Cortex of kidney (tissue), 1 donor: ENCODE results near the gene UMAD1.
"Not testable (repeated sequence)": the region's sequence is repeated elsewhere in the genome, so short reads cannot be mapped to it uniquely, and the experiment has no call there.

Experiments
- DNase-seq: peaks from one replicate; lab custom pipeline; 2025; lab: John Stamatoyannopoulos, UW

Gene UMAD1

DNA sequence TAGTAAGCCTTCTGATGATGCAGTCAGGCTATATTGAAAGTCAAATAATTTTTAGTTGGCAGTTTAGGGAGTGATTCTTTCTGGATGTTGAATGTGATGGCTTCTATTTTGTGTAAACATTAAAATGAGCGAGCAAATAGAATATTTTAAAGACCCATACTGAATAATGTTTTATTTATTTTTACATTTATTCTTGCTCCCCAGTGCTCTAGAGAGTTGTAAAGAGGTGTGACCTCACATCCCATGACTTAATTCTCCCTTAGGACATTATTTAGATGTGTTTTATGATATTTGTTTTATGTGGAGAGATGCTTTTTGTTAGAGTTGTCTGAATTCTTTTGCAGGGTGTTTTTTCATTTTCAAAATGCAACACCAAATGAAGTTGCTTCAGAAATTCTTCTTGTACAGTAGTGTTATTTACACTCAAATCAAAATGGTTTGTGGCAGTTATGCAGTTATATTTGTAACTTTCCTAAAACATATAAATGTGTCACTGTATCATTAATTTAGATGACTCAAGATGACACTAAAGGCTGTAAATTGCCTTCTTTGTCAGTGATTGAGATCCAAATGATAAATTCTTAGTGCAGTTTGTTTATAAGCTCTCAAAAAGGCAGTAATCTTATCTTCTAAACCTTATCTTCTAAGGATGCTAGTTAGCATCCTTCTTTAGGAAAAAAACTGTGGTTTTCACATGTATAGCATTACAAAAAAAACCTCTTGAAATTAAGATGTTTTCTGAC lies 12.4 kb downstream of the UMAD1 start:
- no peak for DNase-seq

DNA sequence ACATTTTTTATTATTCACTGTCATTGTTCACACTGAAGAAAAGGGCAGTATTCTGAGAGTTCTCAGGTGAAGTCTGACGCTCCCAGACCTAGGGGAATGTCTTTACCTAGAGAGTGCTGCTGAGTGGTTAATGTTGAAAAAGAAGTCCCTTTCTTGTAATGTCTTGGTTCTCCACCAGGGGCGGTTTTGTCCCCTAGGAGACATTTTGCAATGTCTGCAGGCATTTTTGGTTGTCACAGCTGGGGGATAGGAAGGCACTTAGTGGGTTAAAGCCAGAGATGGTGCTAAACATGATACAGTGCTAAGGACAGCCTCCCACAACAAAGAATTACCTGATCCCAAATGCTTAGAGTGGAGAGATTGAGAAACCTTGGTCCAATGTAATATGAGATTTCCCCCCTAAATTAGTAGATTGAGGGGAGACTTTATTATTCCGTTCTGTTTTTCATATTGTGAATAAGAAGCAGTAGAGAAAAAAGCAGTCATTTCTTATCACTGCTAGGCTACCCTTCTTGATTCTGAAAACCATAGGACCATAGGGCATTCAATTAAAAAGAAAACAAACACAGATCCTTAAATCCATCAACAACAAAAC lies 13.1 kb downstream of the UMAD1 start:
- no peak for DNase-seq

DNA sequence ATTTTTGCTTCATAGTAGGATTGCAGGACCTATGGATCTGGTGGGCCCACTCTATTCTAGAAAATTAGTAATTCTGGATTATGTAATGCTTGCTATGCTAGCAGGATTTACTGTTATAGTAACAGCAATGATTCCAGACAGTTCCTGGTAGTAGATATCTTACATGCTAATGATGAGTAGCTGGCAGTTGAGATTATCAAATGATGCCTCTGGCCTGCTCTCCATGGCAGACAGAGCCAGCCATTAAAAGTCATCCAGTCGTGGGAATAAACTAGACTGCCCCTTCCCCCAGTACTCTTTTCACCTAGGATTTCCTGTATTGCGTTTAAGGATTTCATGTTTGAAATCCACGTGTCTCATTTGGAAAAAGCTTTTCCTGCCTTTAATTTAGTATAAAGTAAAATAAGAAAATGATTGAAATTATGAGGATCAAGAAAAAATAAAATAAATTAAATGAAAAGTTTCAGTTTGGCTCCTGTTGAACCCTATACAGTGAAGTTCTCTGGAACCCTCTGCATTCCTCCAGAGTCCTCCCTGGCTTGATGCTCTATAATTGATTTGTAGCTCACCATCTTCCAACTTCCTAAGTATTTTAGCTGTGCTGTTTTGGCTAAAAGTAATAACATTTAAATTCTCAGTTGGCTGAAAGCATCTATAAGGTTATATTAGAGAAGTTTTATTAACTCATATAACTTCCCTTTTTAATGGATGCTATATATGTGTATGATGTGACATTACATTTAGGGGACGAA lies 14.6 kb downstream of the UMAD1 start:
- no peak for DNase-seq

GRCh38 chr7:7656459-7656858 lies 15.9 kb downstream of the UMAD1 start:
- DNase-seq: not testable (repeated sequence)

DNA sequence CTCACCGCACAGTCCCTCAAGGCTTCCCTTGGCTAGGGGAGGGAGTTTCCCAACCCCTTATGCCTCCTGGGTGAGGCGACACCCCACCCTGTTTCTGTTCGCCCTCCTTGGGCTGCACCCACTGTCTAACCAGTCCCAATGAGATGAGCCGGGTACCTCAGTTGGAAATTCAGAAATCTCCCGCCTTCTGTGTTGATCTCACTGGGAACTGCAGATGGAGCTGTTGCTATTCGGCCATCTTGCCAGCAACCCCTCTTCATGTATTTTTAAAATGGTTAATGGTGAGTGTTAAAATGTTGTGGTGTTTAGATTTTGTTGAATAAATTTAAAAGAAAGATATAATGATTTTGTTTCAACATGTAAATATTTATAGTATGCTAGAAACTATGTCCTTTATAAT lies 22.0 kb downstream of the UMAD1 start:
- no peak for DNase-seq

DNA sequence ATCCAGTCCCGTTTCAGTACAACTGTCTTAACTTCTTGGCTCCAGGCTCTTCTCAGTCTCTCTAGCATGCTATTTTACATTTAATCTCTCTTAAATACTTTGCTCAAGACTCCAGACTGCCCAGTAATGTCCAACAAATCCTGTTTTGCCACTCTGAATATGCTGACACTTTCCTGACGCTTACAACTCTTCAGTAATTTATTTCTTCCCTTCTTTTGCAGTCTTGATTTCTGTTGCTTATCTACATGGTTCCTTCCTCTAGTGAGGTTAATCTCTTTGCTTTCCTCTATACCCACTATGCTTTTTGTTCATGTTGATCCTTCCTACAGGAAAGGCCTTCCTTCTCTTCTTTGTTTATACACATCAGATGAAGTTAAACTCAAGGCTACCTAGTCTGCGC lies 23.7 kb downstream of the UMAD1 start:
- no peak for DNase-seq

DNA sequence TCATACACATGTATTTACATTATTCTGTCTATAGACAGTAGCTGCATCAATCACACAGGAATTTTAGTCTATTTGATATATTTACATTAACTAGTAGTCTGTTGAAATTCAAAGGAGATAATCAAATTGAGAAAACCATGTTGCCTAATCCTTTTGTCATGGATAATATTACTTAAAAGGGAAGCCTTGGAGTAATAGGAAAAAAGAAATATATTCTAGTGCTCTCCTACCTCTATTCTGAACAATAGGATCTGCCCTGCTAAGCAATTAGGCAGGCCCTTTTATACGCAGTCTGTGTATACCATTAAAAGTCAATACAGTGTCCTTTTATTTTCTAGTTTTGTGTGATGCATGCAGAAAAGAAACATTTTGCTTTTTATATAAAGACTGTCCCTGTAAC lies 24.5 kb downstream of the UMAD1 start:
- no peak for DNase-seq

DNA sequence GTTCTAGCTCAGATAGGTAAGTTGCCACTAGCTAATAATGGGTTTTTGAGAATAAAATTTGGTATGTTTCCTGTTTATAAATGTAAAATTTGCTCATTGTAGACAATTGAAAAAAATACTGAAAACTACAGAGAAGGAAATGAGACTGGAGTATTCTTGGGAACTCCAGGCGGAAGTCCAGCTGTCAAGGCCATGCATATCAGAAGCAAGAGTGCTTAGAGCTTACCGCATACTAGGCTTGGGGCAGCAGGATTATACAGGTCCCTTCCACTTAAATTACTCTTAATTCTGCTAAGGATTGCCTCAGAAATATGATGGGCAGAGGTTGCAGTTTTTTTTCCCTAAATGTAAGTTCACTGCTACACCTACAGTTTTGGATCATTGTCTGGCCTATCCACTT lies 26.6 kb downstream of the UMAD1 start:
- DNase-seq: no peak

GRCh38 chr7:7668706-7669105 lies 28.2 kb downstream of the UMAD1 start:
- DNase-seq: no peak

DNA sequence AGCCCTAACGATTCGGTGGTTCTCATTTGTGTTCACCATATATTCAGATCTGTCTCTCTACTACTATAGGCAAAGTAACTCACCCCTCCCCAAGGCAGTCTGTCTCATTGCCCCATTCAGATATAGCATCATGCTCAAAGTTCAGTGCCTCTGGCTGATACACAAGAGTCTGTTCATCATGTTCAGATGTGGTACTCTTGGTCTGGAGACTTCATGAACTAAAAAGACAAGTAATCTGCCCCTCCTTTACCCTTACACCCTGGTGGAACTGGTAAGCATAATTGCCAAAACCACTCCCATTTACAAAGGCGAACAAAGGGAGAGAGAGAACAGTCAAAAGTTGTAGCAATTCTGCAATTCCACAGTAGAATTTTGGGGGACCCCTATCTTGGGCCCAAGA lies 29.9 kb downstream of the UMAD1 start:
- no peak for DNase-seq

DNA sequence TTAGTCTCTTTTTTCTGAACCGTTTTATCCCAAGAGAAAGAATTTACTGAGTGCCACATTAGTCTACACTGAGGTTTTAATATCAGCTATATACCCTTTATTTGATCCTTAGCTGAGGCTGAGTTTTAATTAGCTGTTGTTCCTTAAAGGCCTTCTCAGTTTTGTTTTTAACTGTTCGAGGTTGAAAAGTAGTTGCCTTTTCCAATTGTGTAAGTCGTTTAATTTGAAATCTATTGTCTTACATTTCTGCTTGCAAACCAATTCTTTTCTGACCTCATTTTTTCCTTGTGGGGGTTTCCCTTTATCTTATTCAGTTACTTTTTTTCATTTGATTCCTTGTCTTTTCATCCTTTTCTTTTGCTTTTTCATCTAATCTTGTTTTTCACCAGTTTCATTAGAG lies 30.8 kb downstream of the UMAD1 start:
- DNase-seq: no peak

GRCh38 chr7:7672545-7673239 lies 32.1 kb downstream of the UMAD1 start:
- no peak for DNase-seq

DNA sequence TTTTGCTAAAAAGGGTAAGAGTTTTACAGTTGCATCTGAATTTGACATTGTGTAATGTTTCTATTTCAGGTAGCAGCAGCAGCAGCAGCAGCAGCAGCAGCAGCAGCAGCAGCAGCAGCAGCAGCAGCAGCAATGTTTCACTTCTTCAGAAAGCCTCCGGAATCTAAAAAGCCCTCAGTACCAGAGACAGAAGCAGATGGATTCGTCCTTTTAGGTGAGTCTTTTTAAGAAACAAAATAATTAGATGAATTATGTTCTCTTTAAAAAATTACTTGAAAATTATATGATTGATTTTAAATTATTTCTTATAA lies 32.6 kb downstream of the UMAD1 start:
- no peak for DNase-seq

GRCh38 chr7:7675686-7676085 lies 35.1 kb downstream of the UMAD1 start:
- no peak for DNase-seq

- DNase-seq: not testable (repeated sequence)
These were observed 39.1 kb downstream of the UMAD1 start for GRCh38 chr7:7679640-7680039.

DNA sequence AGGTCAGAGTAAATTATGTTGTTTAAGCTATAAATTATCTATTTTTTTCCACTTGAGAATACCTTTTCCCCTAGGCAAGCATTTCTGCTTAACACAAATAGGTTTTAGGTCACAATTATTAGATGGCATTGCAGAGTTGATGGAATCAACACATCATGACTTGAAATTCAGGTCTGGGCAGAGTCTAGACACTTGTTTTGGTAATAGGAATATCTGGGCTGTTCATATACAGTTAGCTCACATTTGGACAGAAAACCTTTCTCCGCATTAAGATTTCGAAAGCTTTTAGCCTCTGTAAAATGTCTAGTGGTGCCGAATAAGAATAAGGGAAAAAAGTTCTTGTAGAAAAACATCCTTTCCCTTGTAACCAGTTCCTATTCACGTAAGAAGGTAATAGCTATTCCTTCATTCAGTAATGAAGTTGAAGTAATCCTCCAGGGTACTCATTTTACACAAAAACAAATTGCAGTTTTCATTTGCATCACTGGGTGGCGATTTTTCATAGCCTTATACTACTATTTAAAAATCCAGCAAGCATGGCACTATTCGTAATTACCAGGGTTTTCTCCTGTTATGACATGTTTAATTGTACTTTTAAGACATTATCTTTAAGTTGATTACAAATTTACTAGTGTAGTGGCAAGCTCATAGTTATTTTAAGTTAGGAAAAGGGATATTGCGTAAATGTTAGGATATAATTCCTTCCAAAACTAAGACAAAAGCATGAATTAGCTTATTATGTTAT lies 40.8 kb downstream of the UMAD1 start:
- DNase-seq: no peak

DNA sequence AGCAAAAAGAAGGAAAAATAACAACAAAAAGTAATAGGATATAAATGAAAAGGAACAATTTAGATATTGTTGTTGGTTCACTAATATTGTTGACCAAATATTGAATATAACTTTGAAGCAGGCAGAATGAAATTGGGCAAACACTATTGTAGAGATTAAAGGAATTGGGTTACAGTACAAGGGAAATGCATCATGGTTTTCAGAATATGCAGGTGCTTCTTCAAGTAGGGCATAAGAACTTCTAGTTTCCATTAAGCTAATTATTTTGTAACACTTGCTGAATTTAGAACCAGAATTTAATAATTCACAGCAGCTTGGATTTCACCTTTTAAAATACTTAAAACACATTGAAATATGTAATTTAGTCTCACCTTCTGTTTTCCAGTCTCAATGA lies 41.4 kb downstream of the UMAD1 start:
- no peak for DNase-seq

DNA sequence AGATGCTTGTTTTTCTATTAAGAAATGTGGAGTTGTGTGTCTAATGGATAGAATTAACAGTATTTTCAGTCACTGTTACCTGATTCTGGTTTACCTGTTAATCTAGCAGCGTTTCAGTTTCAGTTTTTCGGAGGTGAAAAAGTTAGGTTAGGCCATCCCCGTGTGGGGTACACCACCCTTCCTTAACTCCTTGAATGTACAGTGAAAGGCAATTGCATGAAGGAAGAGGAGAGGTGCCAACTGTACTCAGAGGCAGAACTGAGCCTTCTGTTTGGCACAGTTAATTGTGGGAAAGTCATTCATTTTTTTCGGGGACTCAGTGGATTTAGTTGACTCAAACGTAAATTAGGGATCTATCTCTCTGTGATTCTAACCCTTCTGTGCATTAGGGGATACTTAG lies 42.3 kb downstream of the UMAD1 start:
- no peak for DNase-seq

DNA sequence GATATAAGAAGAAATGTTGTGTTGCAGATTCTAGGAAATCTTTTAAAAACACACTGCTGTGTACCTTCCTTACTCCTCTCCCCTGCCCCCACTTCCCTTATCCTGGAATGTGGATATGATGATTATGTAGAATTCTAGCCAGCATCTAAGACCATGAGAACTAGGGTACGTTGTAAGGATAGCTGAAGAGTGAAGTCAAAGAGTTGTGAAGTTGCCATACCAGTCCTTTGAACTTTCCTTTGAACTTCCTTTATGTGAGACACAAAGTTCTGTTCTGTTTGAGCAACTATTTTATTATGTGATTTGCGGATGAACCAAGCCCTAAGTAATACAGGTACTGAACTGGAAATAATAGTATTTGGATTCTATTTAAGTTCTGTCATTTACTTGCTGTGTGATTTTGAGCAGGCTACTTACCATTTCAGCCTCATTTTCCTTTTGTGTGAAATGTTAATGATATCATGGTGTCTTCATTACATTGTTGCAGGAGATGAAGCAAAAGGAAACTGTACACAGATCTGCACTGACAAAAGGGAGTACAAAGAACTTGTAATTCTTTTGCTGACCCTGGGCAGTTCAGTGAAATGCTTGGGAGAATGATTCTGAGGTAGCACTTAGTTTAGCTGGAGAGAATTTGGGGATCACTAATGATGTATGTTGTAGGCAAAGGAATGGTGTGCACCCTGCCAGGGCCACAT lies 46.4 kb downstream of the UMAD1 start:
- no peak for DNase-seq

GRCh38 chr7:7687800-7688199 lies 47.2 kb downstream of the UMAD1 start:
- no peak for DNase-seq

DNA sequence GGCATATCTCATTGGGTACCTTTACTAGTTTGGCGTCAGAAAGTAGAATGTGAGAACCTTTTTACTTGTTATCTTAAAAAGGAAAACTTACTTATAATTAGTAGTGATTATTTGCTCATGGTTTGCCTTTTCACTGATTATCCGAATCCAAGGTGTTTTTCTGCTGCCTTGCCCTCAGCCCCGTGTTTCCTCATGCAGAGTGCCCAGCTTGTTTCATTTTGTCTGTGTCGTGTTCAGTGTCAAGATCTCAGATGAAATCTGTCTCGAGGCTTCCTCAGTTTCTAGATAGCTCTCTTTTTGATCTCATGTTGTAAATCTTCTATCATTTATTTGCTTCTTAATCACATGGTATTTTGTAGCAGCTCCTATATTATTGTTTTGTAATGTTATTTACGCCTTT lies 47.8 kb downstream of the UMAD1 start:
- DNase-seq: no peak

- DNase-seq: no peak
These were observed 48.4 kb downstream of the UMAD1 start for GRCh38 chr7:7688956-7689355.
